Dedifferentiated amniotic fluid mesenchymal stem cell (primary cell): ENCODE measurements around the gene KRT28.

Source experiments
- DNase-seq: peaks from one replicate; pipeline ENCODE4 v3.0.0-alpha.2; 2016; ENCODE audit errors: extremely low spot score

KRT28 gene

GRCh38 chr17:40799859-40800258, at the start of gene KRT28:
Gene KRT28, minus strand, starts transcription at chr17:40799959. Its CDS starts 66 bp downstream, at chr17:40799893.
- no peak for DNase-seq

DNA sequence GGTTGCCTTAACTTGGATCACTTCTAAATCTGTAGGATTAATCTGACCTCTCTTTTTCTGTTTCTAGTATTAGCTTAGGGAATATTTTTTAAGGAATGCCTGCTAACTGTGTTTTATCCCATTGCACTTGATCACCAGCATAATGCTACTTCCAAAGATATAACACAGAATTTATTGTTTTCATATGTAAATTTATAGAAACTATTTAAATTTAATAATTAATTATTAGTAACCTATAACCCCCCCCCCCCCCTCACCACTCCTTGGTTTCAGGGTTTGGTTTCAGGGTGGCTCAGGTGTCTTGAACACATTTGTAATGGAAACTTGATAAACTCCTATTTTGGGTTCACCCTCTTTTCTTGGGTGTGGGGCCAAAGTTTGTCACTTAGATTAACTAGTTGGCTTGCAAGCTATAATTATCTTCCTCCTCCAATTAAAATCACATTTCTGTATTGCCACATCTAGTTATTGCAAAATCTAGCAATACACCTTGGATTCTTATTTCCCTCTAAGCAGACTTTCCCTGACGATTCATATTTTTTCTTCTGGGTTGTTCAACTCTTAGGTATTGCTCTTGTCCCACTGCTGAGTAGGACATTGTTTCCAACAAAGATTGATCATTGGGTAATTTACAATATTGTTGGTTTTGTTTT, 49.0 kb upstream of the KRT28 start:
- no peak for DNase-seq

DNA sequence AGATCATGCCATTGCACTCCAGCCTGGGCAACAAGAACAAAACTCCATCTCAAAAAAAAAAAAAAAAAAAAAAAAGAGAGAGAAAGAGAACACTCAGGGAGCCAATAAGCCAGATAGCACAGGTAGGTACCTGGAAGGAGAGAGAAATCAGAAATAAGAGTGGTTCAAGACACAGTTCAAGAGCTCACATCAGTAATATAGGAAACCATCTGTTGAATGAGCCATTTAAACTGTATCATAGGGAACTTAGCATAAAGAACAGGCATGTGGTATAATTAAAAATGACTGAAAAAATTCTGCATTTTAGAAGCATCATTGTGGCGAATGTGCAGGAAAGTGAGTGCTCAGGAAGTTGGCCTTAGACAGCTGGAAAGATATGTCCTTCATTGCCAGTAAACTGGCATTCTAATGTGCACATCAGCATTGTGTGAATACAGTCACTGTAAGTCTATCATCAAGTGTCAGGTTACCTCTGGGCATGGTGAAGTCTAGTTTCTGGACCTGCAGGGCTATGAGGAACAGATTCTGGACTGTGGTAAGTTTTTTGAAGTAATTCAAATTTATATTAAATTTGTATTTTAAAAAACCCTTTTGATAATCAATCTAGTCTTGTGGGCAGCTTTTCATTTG, 46.9 kb upstream of the KRT28 start:
- no peak for DNase-seq

DNA sequence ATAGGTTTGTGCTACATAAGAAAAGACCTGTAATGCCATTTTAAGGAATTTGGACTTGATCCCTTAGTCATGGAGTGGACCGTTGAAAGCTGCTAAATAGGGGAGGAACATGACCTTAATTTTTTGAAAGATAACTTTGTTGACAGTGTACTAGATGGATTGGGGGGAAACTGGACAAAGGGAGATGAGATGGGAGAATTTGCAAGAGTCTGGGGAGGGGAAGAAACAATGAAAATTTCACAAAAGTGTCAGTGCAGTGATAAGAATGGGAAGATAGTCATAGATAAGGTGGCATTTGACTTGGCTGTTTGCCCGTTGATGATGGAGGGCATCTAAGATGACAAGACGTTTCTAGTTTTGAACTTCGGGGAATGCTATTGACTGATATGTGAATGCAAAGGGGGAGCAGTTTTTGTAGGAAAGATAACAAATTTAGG, 44.9 kb upstream of the KRT28 start:
- no peak for DNase-seq

DNA sequence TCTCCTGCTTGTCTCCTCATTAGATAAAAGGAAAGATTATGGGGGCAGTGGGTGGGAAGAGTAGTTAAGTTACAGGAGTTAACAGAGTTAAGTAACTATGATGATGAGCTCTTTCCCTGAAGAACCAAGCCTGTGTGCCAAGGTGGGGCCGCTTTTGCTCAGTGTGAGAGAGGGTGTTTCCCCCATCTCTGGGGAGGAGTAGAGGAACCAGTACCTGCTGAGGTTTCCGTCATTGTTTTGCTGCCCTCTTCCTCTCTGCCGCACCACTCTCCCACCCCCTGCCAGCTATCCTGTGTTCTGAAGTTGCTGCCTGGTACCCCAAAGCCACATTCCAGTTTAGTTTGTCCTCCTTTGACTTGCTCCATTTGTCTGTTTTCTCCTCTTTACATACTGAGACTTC, 43.5 kb upstream of the KRT28 start:
- DNase-seq: no peak

DNA sequence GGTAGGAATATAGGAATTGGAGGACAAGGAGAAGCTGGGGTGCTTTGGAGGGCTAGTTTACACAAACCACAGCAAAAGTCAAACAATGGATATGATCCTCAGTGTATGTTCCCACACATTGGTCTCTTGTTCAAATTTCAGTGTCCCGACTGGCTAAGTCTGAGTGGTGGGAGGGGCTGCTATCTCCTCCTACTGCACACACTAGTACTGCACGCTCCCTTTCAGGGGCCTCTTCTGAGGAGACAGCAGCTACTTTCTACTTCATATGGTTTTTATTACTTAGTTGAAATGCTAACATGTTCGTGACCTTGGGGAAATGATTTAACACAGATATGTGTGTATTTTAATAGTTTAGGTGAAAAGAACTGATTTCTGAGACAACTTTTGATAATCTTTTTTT, 41.5 kb upstream of the KRT28 start:
- DNase-seq: peak; percentile 26

- DNase-seq: no peak
These were observed 39.4 kb upstream of the KRT28 start for GRCh38 chr17:40839194-40839593.

GRCh38 chr17:40836020-40836419, 36.3 kb upstream of the KRT28 start:
- DNase-seq: no peak

GRCh38 chr17:40833882-40834281, 34.1 kb upstream of the KRT28 start:
- DNase-seq: no peak

GRCh38 chr17:40832840-40833239, 33.1 kb upstream of the KRT28 start:
- DNase-seq: no peak

DNA sequence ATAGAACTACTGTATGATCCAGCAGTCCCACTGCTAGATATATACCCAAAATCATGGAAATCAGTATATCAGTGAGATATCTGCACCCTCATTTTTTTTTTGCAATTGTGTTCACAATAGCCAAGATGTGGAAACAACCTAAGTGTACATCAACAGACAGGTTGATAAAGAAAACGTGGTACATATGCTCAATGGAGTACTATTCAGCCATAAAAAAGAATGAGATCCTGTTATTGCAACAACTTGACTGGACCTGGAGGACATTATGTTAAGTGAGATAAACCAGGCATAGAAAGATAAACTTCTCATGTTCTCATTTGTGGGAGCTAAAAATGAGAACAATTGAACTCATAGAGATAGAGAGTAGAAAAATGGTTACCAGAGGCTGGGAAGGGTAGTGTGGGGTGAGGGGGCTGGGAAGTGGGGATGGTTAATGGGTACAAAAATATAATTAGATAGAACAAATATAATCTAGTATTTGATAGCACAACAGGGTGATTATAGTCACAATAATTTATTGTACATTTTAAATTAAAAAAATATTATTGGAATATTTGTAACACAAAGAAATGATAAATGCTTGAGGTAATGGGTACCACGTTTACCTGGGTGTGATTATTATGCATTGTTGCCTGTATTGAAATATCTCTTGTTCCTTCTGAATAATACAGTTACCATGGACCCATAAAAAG, 30.5 kb upstream of the KRT28 start:
- DNase-seq: no peak

DNA sequence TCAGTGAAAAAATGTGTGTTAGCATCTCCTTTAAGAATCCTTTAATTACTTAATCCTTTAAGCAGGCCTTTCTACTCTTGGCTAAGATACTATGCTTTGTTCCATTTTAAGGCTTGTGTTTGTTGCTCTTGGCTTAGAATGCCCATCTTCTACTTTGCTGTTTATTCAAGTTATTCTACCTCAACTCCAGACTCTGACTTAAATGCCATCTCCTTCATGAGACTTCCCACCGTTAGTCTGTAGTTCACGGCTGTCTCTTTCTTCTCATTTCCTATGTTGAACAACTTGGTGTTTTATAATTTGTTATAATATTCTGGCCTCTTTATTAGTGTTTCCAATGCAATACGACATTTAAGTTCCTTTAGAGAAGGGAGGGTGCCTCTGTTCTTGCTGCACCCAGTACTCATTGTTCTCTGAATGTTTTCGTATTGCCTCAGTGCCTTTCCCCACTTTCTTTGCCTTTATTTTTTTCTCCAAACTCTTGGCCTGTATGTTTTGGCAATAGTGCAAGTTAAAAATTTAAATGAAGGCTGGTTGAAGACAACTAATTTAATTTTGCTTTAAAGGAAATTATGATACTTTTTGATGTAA, 28.8 kb upstream of the KRT28 start:
- no peak for DNase-seq

DNA sequence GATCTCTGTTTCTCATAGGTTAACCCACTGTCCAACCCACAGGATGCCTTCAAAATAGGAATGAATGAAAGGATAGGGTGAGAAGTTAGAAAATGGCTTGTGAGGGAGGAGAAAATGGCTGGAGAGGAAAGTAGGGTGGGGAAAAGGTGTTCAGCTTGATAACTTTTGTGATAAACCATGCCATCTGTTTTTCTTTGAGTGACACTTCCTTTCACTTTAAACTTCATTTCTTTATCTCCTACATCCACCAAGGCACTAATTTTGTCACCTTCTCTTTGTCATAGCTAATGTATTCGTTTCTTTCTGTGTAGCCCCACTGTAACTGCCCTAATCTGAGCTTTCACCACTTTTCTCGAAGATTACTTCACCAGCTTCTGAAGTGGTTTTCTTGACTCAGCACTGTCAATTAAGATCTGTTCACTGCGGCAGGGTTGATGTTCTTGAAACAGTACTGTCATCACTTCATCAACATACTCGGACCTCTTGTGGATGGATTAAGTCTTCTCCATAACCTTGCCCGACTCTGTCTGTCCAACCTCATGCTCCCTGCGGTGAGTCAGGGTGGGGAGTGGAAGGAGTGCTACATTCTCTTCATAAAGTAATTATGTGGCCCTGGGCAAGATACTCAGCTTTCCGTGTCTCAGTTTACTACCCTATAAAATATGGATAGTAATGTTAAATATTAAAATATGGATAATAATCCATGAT, 28.1 kb upstream of the KRT28 start:
- DNase-seq: no peak

DNA sequence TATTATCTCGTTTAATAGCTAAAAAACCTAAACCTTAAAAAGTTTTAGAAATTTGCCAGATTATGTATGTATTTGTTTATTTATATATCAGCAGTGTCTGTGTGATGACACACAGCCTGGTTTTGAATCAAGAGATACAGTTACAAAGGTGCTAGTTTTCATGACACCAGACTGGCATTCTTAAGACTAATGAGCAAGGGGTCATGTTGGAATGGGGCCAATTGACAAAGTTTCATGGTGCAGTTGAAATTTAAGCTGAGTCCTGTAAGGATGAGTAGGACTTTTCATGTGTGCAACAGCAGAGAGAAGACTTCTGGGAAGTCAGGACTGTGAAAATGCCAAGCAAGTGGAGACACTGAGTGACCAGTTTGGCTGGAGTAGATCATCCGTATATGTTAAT, 25.8 kb upstream of the KRT28 start:
- DNase-seq: no peak

DNA sequence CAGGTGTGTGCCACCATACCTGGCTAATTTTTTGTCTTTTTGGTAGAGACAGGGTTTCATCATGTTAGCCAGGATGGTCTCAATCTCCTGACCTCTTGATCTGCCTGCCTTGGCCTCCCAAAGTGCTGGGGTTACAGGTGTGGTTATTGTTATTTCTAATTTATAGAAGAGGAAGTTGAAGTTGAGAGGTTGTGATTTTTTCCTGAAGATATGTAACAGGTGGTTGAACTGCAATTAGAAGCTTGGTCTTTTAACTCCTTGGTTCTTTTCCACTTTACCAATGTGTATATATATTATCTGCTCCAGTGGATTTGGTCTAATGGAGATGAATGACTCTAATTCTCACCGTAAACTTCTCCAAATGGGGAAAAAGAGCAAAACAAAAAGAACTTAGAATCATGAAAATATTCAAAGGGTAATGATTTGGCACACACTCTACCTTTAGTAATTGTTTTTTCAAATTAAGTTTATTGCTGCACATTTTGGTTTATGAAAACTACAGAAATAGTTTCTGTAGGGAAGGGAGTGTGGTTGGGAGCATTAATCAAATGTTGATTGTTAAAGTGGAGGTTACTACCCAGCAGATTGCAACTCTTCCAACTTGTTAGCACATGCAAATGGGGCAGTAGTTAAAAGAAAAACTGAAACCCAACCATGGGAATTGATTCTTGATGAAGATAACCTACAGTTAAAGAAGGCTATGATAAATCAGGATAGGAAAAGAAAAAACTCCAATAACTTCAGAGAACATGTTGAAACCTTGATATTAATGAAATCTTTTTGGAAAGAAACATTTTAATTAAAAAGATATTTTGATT, 24.5 kb upstream of the KRT28 start:
- no peak for DNase-seq

DNA sequence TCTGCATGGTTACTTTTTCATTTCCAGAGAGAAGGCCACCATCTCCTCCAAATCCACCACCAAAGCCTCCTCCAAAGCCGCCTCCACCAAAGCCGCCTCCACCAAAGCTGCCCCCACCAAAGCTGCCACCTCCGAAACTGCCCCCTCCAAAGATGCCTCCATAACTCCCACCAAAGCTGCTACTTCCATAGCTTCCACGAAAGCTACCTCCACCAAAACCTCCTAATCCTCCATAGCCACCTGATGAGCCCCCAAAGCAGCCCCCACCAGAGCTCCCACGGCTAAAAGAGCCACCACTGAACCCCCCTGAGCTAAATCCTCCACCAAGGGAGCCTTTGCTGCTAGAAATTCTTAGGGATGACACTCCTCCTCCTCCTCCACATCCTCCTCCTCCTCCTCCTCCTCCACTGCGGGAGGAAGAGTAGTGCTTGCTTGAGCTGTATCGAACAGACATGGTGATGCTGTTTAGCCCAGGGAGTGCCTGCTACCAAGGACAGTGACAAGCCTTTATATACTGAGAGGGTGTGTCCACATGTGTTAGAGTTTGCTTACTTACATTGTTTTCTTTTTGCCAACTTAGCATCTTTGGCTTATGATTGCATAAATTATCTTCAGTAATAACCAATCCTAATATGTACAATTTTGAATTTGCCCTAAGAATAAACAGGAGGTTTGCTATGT, 22.5 kb upstream of the KRT28 start, which contains the start of gene KRT10:
KRT10 (minus strand) TSS at position 483 of the 681 bp plus-strand sequence; CDS start at position 454, 29 bp downstream.
- DNase-seq: no peak

- DNase-seq: no peak
These were observed 21.8 kb upstream of the KRT28 start for GRCh38 chr17:40821536-40821935.

DNA sequence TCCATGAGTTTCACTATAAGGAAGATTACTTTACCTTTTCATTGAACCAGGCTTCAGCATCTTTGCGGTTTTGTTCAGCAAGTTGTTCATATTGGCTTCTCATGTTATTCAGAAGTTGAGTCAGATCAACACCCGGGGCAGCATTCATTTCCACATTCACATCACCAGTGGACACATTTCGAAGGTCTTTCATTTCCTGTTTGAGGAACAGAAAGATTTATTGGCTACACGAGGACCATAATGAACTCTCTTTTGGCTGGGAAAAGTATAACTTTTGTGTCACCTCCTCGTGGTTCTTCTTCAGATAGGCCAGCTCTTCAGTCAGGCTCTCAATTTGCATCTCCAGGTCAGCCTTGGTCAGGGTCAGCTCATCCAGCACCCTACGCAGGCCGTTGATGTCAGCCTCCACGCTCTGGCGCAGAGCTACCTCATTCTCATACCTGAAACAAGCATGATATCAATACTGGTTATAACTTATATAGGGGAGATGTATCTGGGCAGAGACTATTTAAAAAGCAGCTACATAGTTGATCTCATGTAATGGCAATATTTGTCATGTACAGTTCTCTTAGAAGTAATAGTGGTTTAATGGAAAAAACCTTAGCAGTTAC, 20.6 kb upstream of the KRT28 start:
- DNase-seq: no peak

DNA sequence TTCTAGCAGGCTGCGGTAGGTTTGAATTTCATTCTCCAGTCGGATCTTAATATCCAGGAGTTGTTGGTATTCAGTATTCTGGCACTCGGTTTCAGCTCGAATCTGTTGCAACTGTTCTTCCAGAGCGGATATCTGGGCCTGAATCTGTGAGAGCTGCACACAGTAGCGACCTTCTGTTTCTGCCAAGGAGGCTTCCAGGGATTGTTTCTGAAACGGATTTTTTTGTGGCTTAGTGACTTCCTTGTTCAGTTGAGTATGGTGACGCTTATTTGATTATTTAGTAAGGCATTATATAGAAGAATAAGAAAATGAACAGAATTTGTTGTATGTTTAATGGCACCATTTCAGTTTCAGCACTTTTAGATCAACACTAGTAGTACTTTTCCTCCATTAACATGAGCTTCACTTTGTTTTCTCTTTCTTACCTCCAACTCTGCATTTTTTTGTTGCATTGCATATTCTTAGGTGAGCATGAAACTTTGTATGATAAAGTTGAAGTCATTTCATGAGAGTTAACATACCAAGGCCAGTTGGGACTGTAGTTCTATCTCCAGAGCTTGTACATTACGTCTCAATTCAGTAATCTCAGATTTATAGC, 19.9 kb upstream of the KRT28 start:
- DNase-seq: no peak
